Activated naive CD4-positive, alpha-beta T cell treated with anti-CD3 and anti-CD28 coated beads, Interleukin-2, amount 50 U/mL, for 24 hours (primary cell): ENCODE measurements around the gene OSBPL6.
"Not testable (repeated sequence)": the region's sequence is repeated elsewhere in the genome, so short reads cannot be mapped to it uniquely, and the experiment has no call there.

ENCODE experiments used
- H3K27ac Mint-ChIP-seq: one replicate; pipeline ENCODE4 v1.8.0; 2021; ENCODE audit warnings: mild to moderate bottlenecking, mixed read lengths
- H3K27me3 Mint-ChIP-seq: one replicate; pipeline ENCODE4 v1.8.0; 2021; ENCODE audit warnings: mixed read lengths
- H3K36me3 Mint-ChIP-seq: one replicate; pipeline ENCODE4 v1.8.0; 2021; ENCODE audit warnings: mixed read lengths
- H3K4me1 Mint-ChIP-seq: one replicate; pipeline ENCODE4 v1.8.0; 2021; ENCODE audit warnings: mixed read lengths
- H3K4me3 Mint-ChIP-seq: one replicate; pipeline ENCODE4 v1.8.0; 2021; ENCODE audit warnings: mild to moderate bottlenecking, mixed read lengths
- H3K9me3 Mint-ChIP-seq: one replicate; pipeline ENCODE4 v1.8.0; 2021; ENCODE audit warnings: mixed read lengths

OSBPL6 gene

DNA sequence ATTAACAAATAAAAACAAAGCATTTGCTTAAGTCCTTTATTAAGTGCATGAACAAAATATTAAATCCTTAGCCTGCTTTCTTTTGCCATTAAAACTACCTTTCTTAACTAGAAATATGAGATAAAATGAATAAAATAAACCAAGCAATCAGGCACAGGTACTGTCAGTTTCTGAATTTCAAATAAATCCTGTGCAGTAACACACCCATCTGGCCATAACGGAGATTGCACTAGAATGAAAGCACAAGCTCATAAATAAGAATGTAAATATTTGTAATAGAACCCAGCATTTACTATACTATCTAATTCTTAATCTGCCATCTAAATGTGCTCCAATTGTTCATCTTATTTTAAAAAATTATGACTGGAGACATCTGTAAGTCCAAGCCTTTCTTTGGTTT lies 224.8 kb downstream of the OSBPL6 start:
- no peak overlapping the region for H3K4me3 Mint-ChIP-seq
- no peaks in the 10 kb centered on the region for H3K27me3 Mint-ChIP-seq
- peaks cover under 1% of the 10 kb centered on the region for H3K36me3 Mint-ChIP-seq
- H3K4me1 Mint-ChIP-seq, result peaks cover 11% of the 10 kb centered on the region
- no peak overlapping the region for H3K27ac Mint-ChIP-seq
- H3K9me3 Mint-ChIP-seq, result no peaks in the 10 kb centered on the region

DNA sequence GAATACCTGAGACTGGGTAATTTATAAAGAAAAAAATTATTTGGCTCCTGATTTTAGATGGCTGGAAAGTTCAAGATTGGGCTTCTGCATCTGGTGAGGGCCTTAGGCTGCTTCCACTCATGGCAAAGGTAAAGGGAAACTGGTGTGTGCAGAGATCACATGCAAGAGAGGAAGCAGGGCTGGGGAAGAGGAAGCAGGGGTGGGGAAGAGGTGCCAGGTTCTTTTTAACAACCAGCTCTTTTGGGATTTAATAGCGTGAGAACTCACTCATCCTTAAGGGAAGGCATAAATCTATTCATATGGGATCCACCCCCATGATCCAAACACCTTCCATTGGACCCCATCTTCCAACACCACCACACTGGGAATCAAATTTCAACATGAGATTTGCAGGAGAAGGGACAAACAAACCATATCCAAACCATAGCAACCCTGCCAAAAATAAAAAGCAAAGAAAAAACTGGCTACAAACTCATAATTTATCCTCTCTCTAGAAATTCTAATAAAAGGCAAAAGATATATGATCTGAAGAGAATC lies 226.2 kb downstream of the OSBPL6 start:
- peaks cover 7% of the 10 kb centered on the region for H3K36me3 Mint-ChIP-seq
- H3K4me1 Mint-ChIP-seq, result no peaks in the 10 kb centered on the region
- no peak overlapping the region for H3K27ac Mint-ChIP-seq
- no peaks in the 10 kb centered on the region for H3K27me3 Mint-ChIP-seq
- peaks cover 6% of the 10 kb centered on the region for H3K9me3 Mint-ChIP-seq
- no peak overlapping the region for H3K4me3 Mint-ChIP-seq

DNA sequence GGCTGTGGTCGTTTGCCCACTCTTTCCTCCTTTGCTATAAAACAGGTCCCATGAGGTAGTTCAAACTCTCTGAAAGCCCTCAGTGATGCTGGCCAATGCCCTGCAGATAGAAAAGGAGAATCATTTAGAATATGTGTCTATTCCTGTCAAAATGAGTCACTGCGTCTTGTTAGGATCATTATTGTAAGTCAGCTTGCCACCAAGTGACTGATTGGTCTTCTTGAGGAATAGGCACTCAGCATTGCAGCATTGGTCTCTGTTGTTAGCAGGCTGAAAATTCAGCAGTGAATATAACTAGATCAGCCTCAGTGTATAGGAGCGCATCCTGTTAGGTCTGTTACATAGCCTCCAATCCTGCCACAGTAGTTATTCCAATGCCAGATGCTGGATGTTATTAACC lies 227.8 kb downstream of the OSBPL6 start:
- H3K4me3 Mint-ChIP-seq, result no peak overlapping the region
- peaks cover 21% of the 10 kb centered on the region for H3K36me3 Mint-ChIP-seq
- H3K9me3 Mint-ChIP-seq, result peaks cover 6% of the 10 kb centered on the region
- H3K27ac Mint-ChIP-seq, result no peak overlapping the region
- no peaks in the 10 kb centered on the region for H3K27me3 Mint-ChIP-seq
- H3K4me1 Mint-ChIP-seq, result no peaks in the 10 kb centered on the region

DNA sequence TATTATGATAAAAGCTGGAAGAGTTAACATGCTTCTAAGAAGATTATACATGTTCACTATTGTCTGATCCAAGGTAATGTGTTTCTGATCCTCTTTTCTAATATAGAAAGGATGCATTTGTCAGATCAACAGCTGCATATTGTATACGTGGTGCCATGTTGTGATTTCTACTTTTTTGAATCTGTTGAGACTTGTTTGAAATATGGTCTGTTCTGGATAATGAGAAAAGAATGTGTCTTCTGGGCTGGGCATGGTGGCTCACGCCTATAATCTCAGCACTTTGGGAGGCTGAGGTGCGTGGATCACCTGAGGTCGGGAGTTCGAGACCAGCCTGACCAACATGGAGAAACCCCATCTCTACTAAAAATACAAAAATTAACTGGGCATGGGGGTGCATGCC lies 229.4 kb downstream of the OSBPL6 start:
- H3K36me3 Mint-ChIP-seq, result peaks cover 28% of the 10 kb centered on the region
- H3K27me3 Mint-ChIP-seq, H3K27ac Mint-ChIP-seq, H3K4me3 Mint-ChIP-seq, H3K9me3 Mint-ChIP-seq, H3K4me1 Mint-ChIP-seq: not testable (repeated sequence)

DNA sequence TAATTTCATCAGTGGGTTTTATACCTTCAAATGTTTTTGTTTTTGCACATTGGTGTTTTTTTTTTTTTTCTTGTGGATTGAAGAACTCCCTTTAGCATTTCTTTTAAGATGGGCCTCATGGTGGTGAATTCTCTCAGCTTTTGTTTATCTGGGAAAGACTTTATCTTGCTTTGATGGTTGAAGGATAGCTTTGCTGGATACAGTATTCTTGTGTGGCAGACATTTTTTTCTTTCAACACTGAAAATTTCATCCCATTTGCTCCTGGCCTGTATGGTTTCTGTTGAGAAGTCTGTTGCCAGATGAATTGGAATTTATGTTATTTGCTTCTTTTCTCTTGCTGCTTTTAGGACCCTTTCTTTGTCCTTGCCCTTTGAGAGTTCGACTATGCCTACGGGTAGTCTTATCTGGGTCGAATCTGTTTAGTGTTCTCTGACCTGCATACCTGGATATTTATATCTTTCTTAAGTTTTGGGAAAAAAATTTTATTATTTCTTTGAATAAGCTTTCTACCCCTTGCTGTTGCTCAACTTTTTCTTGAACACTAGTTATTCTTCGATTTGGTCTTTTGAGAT lies 231.0 kb downstream of the OSBPL6 start:
- peaks cover 6% of the 10 kb centered on the region for H3K9me3 Mint-ChIP-seq
- no peak overlapping the region for H3K27ac Mint-ChIP-seq
- H3K27me3 Mint-ChIP-seq, result no peaks in the 10 kb centered on the region
- no peaks in the 10 kb centered on the region for H3K4me1 Mint-ChIP-seq
- H3K36me3 Mint-ChIP-seq, result peaks cover 33% of the 10 kb centered on the region
- H3K4me3 Mint-ChIP-seq, result no peak overlapping the region

DNA sequence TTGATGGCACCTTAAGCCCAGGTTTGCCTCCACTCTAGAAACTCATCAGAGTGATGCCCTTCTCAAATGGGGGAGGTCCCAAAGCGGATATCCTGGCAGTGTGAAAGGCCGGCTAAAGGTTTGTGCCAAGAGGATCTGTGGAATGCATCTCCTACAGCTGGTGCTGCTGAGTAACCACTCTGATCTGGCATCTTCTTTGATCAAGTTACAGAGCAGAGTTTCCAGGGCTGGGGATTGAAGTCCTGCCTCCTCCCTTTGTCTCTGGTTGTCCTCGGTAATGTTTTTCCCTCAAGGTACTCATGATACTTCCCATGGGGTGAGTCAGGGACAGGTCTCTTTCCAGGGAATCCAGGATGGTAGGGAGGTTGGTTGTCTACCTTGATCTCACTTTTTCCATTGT lies 232.1 kb downstream of the OSBPL6 start:
- Mint-ChIP-seq H3K9me3 (peaks cover 6% of the 10 kb centered on the region), H3K4me3 (no peak overlapping the region), H3K4me1 (no peaks in the 10 kb centered on the region), H3K27me3 (no peaks in the 10 kb centered on the region), H3K36me3 (peaks cover 35% of the 10 kb centered on the region), H3K27ac (no peak overlapping the region)

DNA sequence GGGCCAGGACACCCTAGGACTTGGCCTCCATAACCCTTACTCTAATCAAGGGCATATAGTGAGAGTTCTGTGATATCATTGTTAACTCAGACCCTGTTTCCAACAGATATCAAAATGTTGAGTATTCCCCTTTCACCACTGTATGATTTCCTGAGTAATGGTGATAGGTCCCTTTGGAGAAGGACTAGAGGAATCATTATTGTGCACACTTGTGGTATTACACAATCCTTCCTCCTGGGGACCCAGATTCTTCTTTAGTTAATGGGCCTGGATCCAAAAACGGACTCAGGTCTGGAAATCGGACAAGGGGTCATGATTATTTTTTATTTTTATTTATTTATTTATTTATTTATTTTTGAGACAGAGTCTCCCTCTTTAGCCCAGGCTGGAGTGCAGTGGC lies 233.1 kb downstream of the OSBPL6 start:
- Mint-ChIP-seq H3K27me3 (no peaks in the 10 kb centered on the region), H3K4me1 (no peaks in the 10 kb centered on the region), H3K9me3 (peaks cover 6% of the 10 kb centered on the region), H3K4me3 (no peak overlapping the region), H3K36me3 (peaks cover 39% of the 10 kb centered on the region), H3K27ac (no peak overlapping the region)

DNA sequence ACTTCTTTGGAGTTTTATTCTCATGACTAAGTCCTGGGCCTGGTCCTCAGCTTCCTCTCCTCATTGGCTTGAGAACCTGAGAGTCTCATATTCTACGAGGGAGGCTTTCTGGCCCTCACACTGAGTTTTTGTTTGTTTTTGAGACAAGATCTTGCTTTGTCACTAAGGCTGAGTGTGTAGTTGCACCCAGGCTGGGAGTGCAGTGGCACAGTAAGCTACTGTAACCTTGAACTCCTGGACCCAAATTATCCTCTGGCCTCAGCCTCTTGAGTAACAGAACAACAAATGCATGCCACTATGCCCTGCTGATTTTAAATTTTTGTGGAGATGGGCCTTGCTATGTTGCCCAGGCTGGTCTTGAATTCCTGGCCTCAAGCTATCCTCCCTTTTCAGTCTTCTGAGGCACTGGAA lies 234.1 kb downstream of the OSBPL6 start:
- no peaks in the 10 kb centered on the region for H3K27me3 Mint-ChIP-seq
- peak overlapping the region; percentile 59 for H3K27ac Mint-ChIP-seq
- no peak overlapping the region for H3K4me3 Mint-ChIP-seq
- peaks cover 39% of the 10 kb centered on the region for H3K36me3 Mint-ChIP-seq
- no peaks in the 10 kb centered on the region for H3K4me1 Mint-ChIP-seq
- H3K9me3 Mint-ChIP-seq, result peaks cover 6% of the 10 kb centered on the region

DNA sequence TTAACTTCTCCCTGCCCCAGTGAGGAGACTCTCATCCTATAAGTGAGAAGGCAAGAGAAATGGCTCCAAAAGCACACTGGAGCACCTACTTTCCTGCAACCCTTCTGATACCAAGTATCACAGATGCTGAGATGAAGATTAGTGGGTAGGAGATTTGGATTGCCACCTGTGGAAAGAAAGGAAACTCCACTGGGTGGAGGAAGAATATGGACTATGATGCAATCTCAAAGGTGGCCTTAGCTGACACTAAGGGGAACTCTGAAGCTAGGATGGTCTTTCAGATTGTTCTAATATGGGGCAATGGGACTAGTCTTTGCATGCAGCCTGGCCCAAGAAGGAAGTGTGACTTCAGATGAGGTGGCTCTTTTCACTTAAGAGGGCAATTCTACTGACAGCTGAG lies 235.0 kb downstream of the OSBPL6 start:
- Mint-ChIP-seq H3K9me3 (peaks cover 4% of the 10 kb centered on the region), H3K4me1 (no peaks in the 10 kb centered on the region), H3K27ac (no peak overlapping the region), H3K36me3 (peaks cover 37% of the 10 kb centered on the region), H3K27me3 (no peaks in the 10 kb centered on the region), H3K4me3 (no peak overlapping the region)

DNA sequence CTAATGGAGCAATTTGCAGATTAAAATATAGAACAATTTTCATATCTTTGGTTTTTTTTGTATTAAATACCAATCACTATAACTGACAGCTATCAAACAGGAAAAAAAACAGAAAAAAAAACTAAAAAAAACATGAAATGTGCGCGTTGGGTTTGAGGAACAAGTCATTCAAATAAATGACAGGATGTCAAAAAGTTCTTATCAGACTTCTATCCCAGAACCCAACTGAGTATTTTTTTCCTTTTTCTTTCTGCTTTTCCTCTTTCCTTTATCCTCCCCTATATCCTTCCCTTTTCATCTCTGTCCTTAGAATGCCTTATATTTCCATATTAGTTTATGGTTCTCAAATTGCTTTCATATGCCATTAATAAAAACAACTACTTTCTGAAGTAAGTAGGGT lies 242.3 kb downstream of the OSBPL6 start:
- Mint-ChIP-seq H3K4me1 (peaks cover 6% of the 10 kb centered on the region), H3K4me3 (no peak overlapping the region), H3K27ac (no peak overlapping the region), H3K9me3 (no peaks in the 10 kb centered on the region), H3K36me3 (peaks cover 31% of the 10 kb centered on the region), H3K27me3 (no peaks in the 10 kb centered on the region)

DNA sequence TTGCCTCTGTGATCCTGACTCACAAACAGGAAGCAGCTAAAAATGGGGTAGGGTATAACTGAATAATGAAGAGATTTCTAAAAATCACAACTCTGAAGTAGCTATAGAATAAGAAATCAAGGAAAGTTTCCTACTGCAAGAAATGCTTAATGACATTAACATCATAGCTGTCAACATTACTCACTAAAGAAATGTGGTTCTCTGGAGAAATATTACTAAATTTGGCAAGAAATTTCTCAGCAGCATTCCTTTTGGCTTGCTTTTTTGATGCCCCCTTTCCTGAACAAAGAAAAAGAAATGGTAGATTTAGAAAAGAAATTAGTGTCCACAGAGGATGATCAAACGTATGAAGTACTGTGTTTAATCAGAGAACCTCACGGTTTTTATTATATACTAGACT lies 247.1 kb downstream of the OSBPL6 start:
- Mint-ChIP-seq H3K27me3 (no peaks in the 10 kb centered on the region), H3K4me1 (peaks cover 18% of the 10 kb centered on the region), H3K4me3 (no peak overlapping the region), H3K9me3 (no peaks in the 10 kb centered on the region), H3K36me3 (peaks cover 29% of the 10 kb centered on the region), H3K27ac (peak overlapping the region; percentile 60)

DNA sequence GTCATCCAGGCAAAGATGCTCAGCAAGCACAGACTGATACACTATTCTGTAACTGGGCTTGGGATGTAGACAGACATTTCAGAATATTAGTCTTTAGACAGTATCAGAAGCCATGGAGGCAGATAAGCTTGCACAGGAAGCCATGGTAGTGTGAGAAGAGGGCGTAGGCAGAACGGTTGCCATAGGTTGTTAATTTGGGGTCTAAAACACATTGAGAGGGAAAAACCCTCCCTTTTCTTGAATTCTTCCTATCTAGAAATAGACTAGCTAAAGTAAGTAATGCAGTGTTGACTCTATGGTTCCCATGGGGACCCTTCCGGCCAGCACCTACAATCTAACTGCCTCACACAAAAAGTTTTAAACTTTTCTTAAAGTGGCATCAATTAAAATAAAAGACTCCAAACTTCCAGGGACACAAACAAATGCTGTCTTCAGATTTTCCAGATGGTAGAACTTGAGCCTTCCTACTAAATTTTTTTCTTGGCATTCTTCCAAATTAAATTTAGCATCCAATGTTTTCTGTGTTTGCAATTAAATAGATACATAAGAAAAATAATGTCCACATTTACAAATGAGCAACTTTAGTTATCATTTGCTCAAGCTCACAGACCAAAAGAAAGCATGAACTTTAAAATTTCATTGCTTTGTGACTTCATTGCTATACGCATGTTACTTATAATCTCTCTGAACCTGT lies 254.8 kb downstream of the OSBPL6 start:
- H3K4me3 Mint-ChIP-seq, result peak overlapping the region; percentile 93
- peaks cover 17% of the 10 kb centered on the region for H3K36me3 Mint-ChIP-seq
- no peaks in the 10 kb centered on the region for H3K9me3 Mint-ChIP-seq
- peaks cover 40% of the 10 kb centered on the region for H3K4me1 Mint-ChIP-seq
- peak overlapping the region; percentile 72 for H3K27ac Mint-ChIP-seq
- H3K27me3 Mint-ChIP-seq, result no peaks in the 10 kb centered on the region

DNA sequence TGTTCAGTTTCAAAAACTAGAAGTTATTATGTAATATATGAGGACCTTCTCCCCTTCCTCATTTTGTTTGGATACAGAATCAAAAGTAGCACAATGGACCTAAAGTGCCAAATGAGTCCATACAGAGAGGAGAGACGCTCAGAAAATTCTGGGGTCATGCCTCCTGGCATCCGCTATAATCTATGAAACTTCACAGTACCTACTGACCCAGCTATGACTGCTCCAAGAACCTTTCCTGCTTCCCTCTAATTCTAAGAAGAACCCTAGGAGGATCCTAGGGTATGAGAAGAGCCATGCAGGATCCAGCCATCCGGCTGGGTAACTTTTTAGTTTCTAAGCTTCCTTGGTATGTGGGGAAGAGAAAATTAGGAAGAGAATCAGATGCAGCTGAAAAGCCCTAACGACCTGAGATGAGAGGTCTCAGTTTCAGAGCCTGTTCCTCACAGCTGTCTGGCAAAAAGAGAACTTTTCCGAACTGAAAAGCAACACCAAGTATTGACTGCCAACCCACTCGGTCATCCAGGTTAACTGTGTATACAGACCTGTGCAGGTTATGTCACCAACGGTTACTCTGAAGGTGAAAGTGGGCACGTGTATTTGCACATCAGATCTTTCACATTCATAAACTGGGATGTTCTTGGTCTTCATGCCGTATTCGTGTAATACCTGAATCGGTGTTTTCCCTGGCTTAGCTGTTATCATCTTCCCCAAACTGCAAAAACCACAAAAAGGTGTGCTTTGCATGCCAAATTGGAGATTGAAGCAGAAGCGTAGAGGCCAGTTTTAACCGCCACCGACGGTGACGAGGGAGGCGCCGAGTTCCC lies 255.6 kb downstream of the OSBPL6 start:
- Mint-ChIP-seq H3K9me3 (no peaks in the 10 kb centered on the region), H3K4me1 (peaks cover 34% of the 10 kb centered on the region), H3K4me3 (peak overlapping the region; percentile 93), H3K27me3 (no peaks in the 10 kb centered on the region), H3K27ac (peak overlapping the region; percentile 96), H3K36me3 (peaks cover 15% of the 10 kb centered on the region)

DNA sequence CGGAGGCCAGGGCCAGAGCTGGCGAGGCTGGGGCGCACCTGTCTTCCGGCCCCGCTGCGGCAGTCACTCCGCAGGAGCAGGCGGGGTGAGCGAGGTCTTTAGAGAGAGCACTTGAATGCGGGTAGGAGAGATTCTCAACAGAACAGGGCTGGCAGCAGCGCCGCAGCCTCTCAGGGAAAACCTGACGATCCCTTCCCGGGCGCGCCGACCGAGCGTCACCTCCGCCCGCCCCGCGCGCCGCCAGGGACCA lies 256.1 kb downstream of the OSBPL6 start:
- no peaks in the 10 kb centered on the region for H3K27me3 Mint-ChIP-seq
- H3K4me1 Mint-ChIP-seq, result peaks cover 29% of the 10 kb centered on the region
- H3K4me3 Mint-ChIP-seq, result peak overlapping the region; percentile 93
- H3K36me3 Mint-ChIP-seq, result peaks cover 12% of the 10 kb centered on the region
- no peaks in the 10 kb centered on the region for H3K9me3 Mint-ChIP-seq
- H3K27ac Mint-ChIP-seq, result peak overlapping the region; percentile 96

DNA sequence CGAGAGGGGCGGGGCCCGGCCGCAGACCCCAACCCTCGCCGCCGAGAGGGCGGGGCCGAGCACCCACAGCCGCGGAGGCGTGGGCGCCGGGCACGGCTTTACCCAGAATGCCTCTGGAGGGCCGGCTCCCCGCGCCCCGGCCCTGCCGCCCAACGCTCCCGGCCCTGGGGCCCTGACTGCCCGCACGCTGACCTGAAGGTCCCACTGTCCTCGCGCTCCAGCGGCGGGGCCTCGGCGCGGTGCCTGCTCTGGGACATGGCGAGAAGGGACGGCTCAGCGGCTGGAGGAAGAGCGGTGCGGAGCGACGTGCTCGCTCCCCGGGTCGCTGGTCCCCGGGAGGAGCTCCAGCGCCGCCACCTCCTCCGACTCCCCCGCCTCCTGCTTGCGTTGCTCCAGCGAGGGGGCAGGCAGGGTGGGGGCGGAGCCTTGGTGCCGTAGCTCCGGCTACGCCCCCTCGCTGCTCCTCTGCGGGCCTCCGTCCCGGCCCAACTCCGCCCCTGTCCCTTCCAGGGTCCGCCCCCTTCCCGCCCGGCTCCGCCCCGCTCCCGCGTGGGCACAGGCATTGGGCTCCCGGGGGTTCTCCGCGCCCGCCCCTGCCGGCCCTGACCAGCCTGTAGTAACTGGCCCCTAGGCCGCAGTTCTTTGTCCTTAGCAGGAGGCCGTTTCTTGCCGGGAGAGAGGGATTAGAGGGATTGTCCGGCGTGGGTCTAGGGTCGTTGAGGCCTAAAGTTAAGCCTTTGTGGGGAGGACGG lies 256.6 kb downstream of the OSBPL6 start, which contains the start of the genes PJVK and PRKRA:
Gene PJVK (plus strand): TSS at position 605 of the 752 bp plus-strand sequence. CDS start 2,032 bp downstream, outside the sequence.
Gene PRKRA (minus strand): TSS at position 402 of the 752 bp plus-strand sequence. CDS start 145 bp downstream, at position 257.
- peak within 1 kb of the TSS; percentile 98 for H3K27ac Mint-ChIP-seq
- peaks cover 29% of the 10 kb centered on the region for H3K4me1 Mint-ChIP-seq
- H3K36me3 Mint-ChIP-seq, result peaks cover 12% of the 10 kb centered on the region
- no peaks in the 10 kb centered on the region for H3K9me3 Mint-ChIP-seq
- peak within 1 kb of the TSS; percentile 94 for H3K4me3 Mint-ChIP-seq
- H3K27me3 Mint-ChIP-seq, result no peaks in the 10 kb centered on the region
